ACHN (cell line): ENCODE data around the gene AFF1.
"Not testable (repeated sequence)": the region's sequence is repeated elsewhere in the genome, so short reads cannot be mapped to it uniquely, and the experiment has no call there.

Experiments used
- DNase-seq: peaks from one replicate; pipeline ENCODE4 v3.0.0-alpha.2; 2015
- in situ Hi-C: cut with HindIII; loops from 2 replicates; pipeline ENCODE4 v1.10.0; 2017; ENCODE audit warnings: low sequenced_read_pairs, low pct_ligation_motif_present, low pct_unique_long_range_greater_than_20kb

Gene AFF1

GRCh38 chr4:87081826-87082225 is 147.0 kb downstream of the AFF1 start:
- in situ Hi-C loops, result no loop called here
- DNase-seq, result no peak

- in situ Hi-C loops, result not testable (repeated sequence)
These were observed 150.9 kb downstream of the AFF1 start for GRCh38 chr4:87085732-87086131.

GRCh38 chr4:87086143-87086805 is 151.5 kb downstream of the AFF1 start:
- no peak for DNase-seq
- in situ Hi-C loops, result no loop called here

More at GRCh38 chr4:87085732-87086131, 150.9 kb downstream of the AFF1 start:
- DNase-seq, result not testable (repeated sequence)

- in situ Hi-C loops, result no loop called here
- DNase-seq, result no peak
These were observed 152.2 kb downstream of the AFF1 start for GRCh38 chr4:87087015-87087414.

- no peak for DNase-seq
These were observed 152.6 kb downstream of the AFF1 start for GRCh38 chr4:87087420-87087819.

GRCh38 chr4:87088186-87088585 is 153.4 kb downstream of the AFF1 start:
- DNase-seq, result no peak
- in situ Hi-C loops, result no loop called here

More at GRCh38 chr4:87087420-87087819, 152.6 kb downstream of the AFF1 start:
- in situ Hi-C loops, result no loop called here

- in situ Hi-C loops, result no loop called here
- DNase-seq, result no peak
These were observed 154.6 kb downstream of the AFF1 start for GRCh38 chr4:87089368-87089767.

GRCh38 chr4:87090305-87090704 is 155.5 kb downstream of the AFF1 start:
- DNase-seq, result no peak
- in situ Hi-C loops, result no loop called here

GRCh38 chr4:87092389-87093141 is 157.8 kb downstream of the AFF1 start:
- in situ Hi-C loops, result no loop called here
- peak; percentile 94 for DNase-seq

- in situ Hi-C loops, result no loop called here
- peak; percentile 70 for DNase-seq
These were observed 158.8 kb downstream of the AFF1 start for GRCh38 chr4:87093443-87094123.

GRCh38 chr4:87097075-87097474 is 162.3 kb downstream of the AFF1 start:
- in situ Hi-C loops, result no loop called here
- no peak for DNase-seq

- in situ Hi-C loops, result loop anchor here (25.0 kb wide), 1 partner anchor 188 kb away; no protein-coding TSS in a partner anchor
These were observed 165.4 kb downstream of the AFF1 start for GRCh38 chr4:87100168-87100567.

GRCh38 chr4:87101543-87102199 is 166.9 kb downstream of the AFF1 start:
- in situ Hi-C loops, result loop anchor here (25.0 kb wide), 1 partner anchor 189 kb away; no protein-coding TSS in a partner anchor
- DNase-seq, result no peak

More at GRCh38 chr4:87100168-87100567, 165.4 kb downstream of the AFF1 start:
- DNase-seq, result no peak

- DNase-seq, result no peak
These were observed 168.3 kb downstream of the AFF1 start for GRCh38 chr4:87103086-87103485.

GRCh38 chr4:87103691-87104187 is 168.9 kb downstream of the AFF1 start:
- in situ Hi-C loops, result loop anchor here (25.0 kb wide), 1 partner anchor 191 kb away; no protein-coding TSS in a partner anchor
- DNase-seq, result peak; percentile 40

More at GRCh38 chr4:87103086-87103485, 168.3 kb downstream of the AFF1 start:
- in situ Hi-C loops, result loop anchor here (25.0 kb wide), 1 partner anchor 191 kb away; no protein-coding TSS in a partner anchor

- no peak for DNase-seq
- in situ Hi-C loops, result loop anchor here (25.0 kb wide), 1 partner anchor 193 kb away; no protein-coding TSS in a partner anchor
These were observed 170.5 kb downstream of the AFF1 start for GRCh38 chr4:87105101-87105845.

- in situ Hi-C loops, result loop anchor here (25.0 kb wide), 1 partner anchor 196 kb away; no protein-coding TSS in a partner anchor
- DNase-seq, result peak; percentile 83
These were observed 173.3 kb downstream of the AFF1 start for GRCh38 chr4:87108142-87108546.
